ENCODE data around the gene NCK1.

DNA sequence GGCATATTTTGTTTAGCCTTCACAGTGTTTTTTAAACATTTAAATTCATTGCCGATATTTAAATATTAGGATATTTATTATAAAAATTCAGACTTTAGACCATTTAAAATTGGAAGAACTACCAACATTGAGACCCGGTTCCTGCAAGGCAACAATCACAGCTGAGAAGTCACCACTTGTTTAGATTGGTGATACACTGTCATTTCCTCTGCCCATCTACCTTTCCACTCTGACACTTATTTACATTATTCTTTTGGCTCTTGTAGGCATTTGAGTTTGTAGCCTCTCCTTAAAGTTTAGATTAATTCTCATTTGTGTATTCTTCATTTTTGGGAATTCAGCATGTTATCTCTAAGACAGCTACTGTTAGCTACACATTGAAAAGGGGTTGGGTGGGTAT, 85.5 kb downstream of the NCK1 start:
- TF ChIP-seq, protein P1, sequence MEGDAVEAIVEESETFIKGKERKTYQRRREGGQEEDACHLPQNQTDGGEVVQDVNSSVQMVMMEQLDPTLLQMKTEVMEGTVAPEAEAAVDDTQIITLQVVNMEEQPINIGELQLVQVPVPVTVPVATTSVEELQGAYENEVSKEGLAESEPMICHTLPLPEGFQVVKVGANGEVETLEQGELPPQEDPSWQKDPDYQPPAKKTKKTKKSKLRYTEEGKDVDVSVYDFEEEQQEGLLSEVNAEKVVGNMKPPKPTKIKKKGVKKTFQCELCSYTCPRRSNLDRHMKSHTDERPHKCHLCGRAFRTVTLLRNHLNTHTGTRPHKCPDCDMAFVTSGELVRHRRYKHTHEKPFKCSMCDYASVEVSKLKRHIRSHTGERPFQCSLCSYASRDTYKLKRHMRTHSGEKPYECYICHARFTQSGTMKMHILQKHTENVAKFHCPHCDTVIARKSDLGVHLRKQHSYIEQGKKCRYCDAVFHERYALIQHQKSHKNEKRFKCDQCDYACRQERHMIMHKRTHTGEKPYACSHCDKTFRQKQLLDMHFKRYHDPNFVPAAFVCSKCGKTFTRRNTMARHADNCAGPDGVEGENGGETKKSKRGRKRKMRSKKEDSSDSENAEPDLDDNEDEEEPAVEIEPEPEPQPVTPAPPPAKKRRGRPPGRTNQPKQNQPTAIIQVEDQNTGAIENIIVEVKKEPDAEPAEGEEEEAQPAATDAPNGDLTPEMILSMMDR (IDR thresholded peaks at IDR 0.05): no peak
- TF ChIP-seq POLR2A (IDR thresholded peaks at IDR 0.05): no peak
